ENCODE measurements around the gene PKNOX2.

DNA sequence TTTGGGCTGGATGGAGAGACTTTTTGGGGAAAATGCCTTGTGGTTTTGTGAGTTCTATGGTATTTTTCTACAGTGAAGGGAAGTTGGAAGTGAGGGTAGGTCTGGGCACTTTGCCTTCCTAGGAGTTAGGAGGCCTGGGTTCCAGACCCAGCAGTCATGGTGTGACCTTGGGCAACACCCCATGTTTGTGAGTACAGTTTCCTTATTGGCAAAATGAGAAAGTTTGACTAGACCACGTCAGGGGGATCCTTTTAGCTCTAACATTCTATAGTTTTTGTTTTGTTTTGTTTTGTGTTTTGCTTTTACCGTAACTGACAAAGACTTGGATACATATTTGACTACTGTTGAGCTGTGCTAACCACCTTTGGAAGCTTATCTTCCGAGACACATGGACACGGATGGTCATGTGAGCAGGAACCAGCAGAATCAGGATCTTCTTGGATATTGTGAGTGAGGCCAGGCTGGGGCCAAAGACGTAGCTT, 109.0 kb downstream of the PKNOX2 start:
- TF ChIP-seq, protein P1, sequence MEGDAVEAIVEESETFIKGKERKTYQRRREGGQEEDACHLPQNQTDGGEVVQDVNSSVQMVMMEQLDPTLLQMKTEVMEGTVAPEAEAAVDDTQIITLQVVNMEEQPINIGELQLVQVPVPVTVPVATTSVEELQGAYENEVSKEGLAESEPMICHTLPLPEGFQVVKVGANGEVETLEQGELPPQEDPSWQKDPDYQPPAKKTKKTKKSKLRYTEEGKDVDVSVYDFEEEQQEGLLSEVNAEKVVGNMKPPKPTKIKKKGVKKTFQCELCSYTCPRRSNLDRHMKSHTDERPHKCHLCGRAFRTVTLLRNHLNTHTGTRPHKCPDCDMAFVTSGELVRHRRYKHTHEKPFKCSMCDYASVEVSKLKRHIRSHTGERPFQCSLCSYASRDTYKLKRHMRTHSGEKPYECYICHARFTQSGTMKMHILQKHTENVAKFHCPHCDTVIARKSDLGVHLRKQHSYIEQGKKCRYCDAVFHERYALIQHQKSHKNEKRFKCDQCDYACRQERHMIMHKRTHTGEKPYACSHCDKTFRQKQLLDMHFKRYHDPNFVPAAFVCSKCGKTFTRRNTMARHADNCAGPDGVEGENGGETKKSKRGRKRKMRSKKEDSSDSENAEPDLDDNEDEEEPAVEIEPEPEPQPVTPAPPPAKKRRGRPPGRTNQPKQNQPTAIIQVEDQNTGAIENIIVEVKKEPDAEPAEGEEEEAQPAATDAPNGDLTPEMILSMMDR (IDR thresholded peaks at IDR 0.05; ENCODE audit: borderline replicate concordance, extremely low read depth, low read length, poor library complexity, severe bottlenecking), result no peak
- TF ChIP-seq EZH2 (IDR thresholded peaks at IDR 0.05; ENCODE audit: borderline replicate concordance, low read depth, low read length, severe bottlenecking), result no peak
